Cardiac muscle cell (in vitro differentiated cells and primary cell): ENCODE data around the gene ST8SIA5. TPM values are rescaled to one million over a fixed set of nuclear protein-coding genes. Genes with fewer than 3 reads are reported as not detected.

Experiments
- DNase-seq, 2 donors: peaks; one replicate each; pipeline versions ENCODE4 v3.0.0 to v3.0.0-alpha.2; 2010 to 2017; ENCODE audit warnings: low read depth in 1 of 2, low spot score in 1 of 2
- H3K27ac ChIP-seq: fragments of 200-600 bp; sonication (generic); 2 replicates; pipeline ENCODE4 v1.5.1; 2016
- H3K27me3 ChIP-seq: fragments of 200-600 bp; sonication (generic); 2 replicates; pipeline ENCODE4 v1.6.0; 2016; ENCODE audit warnings: control low read depth
- H3K36me3 ChIP-seq: fragments of 200-600 bp; sonication (generic); 2 replicates; pipeline ENCODE4 v1.5.1; 2016; ENCODE audit warnings: control low read depth
- H3K4me1 ChIP-seq: fragments of 200-600 bp; sonication (generic); 2 replicates; pipeline ENCODE4 v1.8.1; 2017; ENCODE audit warnings: low read depth, mild to moderate bottlenecking, mixed run types
- H3K4me3 ChIP-seq: fragments of 200-600 bp; sonication (generic); 2 replicates; pipeline ENCODE4 v1.5.1; 2016; ENCODE audit warnings: mild to moderate bottlenecking
- H3K9me3 ChIP-seq: fragments of 200-600 bp; sonication (generic); 2 replicates; pipeline ENCODE4 v1.5.1; 2017; ENCODE audit warnings: low read depth, mild to moderate bottlenecking, control low read depth
- CTCF ChIP-seq: IDR thresholded peaks from 2 replicates; pipeline ENCODE4 v1.5.1; 2012; ENCODE audit warnings: low read depth, mild to moderate bottlenecking, low read length
- polyA plus RNA-seq: library from polyadenylated mRNA; unstranded; fragments of >200 nt; fragmentation: Nextera tagmentation; extraction: Ambion mirVana; gene quantifications from 2 replicates; pipeline ENCODE4 v1.2.1, GENCODE V29; 2016
- total RNA-seq: library from RNA; depleted of rRNA; stranded (reverse); fragments of >200 nt; gene quantifications from 2 replicates; pipeline ENCODE4 v1.2.3, GENCODE V29; 2016

ST8SIA5 gene
- total and polyA plus RNA-seq, 2 experiments from 2014 or later, result 0.83 TPM; not detected in 1

DNA sequence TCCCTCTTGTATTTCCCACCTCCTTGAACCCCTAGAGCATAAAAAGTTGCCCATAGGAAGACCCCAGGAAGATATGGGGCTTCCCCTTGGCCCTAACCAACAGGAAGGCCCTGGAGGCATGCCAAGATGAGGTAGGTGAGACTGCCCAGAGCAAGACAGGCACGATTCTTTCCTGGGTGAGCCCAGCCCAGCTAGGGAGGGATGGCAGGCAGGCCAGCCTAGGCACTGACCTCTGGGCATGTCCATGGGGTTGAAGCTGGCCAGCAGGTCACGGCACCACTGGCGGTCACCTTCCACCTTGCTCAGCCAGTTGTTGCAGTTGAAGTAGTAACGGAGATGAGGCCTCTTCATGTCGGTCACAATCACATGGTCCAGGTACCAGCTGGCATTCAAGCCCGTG, 117.5 kb downstream of the ST8SIA5 start:
- no peak for TF ChIP-seq CTCF
- no peak for DNase-seq
- Histone ChIP-seq H3K36me3 (no peaks in the 10 kb centered on the region), H3K4me1 (no peaks in the 10 kb centered on the region), H3K27ac (no peak overlapping the region), H3K9me3 (no peaks in the 10 kb centered on the region), H3K4me3 (no peak overlapping the region), H3K27me3 (no peaks in the 10 kb centered on the region)

DNA sequence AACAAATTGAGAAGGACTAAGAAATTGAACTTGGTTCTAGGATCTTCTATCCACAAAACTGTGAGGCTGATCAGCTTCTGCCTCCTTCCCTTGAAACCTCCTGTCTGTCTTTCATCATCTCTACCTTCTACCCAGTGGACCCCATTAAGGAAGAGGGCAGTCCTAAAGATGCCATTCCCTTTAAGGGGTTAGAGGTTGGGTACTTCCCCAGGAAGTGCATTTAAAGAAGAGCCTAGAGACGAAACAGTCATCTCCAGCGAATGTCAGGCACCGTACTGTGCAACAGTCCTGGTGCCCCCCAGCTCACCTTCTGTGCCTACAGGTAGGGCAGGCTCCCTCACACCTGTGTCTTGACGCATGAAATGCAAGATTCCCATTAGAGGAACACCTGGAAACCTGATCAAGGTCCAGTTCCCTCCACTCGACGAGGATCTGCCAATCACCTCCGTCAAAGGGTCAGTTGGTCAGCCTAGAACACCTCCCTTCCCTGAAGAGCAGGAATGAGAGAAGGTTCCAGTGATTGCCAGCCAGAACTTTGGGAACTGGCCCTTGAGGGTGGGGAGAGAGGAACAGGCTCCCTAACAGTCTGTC, 120.7 kb downstream of the ST8SIA5 start:
- Histone ChIP-seq H3K27me3 (no peaks in the 10 kb centered on the region), H3K27ac (no peak overlapping the region), H3K36me3 (no peaks in the 10 kb centered on the region), H3K4me1 (no peaks in the 10 kb centered on the region), H3K9me3 (no peaks in the 10 kb centered on the region), H3K4me3 (no peak overlapping the region)
- DNase-seq, result no peak
- no peak for TF ChIP-seq CTCF

DNA sequence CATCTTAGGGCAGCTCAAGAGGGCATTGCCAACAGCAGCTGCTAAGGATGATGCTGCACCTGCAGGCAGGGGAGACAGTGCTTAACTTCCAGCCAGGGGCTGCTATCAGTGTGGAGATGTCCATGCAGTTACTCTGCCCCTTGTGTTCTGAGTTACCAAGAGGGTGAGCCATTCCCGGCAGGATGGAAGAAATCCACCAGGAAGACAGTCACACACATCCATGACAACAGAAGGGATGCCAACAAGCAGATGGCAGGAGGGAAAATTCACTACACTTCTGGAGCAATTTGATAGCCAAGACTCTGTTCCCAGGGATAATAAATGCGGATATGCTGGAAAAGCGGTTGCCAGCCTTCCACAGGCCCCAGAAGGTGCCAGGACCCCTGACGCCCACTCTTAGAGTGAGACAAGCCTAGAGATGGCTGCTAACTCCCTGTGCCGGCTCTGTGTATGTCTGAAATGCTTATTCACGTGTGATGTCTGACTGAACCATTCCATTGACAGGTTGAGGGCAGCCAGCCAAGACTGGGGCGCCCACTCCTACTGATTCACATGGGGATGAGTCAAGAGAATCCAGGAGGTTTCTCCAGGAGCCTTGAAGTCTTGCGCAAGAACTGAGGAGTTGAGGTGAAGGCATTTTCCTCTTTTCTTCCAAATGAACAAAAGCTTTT, 124.3 kb downstream of the ST8SIA5 start:
- DNase-seq, result peak in 1 of 2 donors; percentile 17
- H3K4me3 ChIP-seq, result no peak overlapping the region
- no peaks in the 10 kb centered on the region for H3K36me3 ChIP-seq
- TF ChIP-seq CTCF, result no peak
- H3K4me1 ChIP-seq, result no peaks in the 10 kb centered on the region
- H3K27me3 ChIP-seq, result peaks cover 3% of the 10 kb centered on the region
- H3K27ac ChIP-seq, result no peak overlapping the region
- no peaks in the 10 kb centered on the region for H3K9me3 ChIP-seq

DNA sequence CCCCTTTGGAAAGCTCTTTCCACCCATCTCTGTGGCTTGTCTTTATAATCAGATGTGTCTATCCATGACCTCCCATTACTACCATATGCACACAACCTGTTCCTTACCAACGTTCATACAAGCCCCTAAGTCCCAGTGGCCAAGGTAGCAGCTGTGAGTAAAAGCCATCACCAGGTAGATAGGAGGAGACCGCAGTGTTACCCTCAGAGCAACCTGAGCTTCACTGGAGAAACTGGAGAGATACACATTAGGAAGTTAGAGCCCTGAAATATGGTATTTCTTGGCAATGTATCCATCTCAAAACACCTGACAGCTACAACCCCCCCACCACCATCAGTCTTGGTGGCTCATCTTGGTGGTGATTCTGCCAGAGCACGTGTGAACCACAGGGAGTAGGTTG, 125.9 kb downstream of the ST8SIA5 start:
- Histone ChIP-seq H3K9me3 (no peaks in the 10 kb centered on the region), H3K4me1 (peaks cover 1% of the 10 kb centered on the region)

GRCh38 chr18:46630160-46630559, 126.7 kb downstream of the ST8SIA5 start:
- Histone ChIP-seq H3K27ac (no peak overlapping the region), H3K36me3 (no peaks in the 10 kb centered on the region), H3K9me3 (no peaks in the 10 kb centered on the region), H3K4me3 (no peak overlapping the region), H3K4me1 (peaks cover 5% of the 10 kb centered on the region), H3K27me3 (peaks cover 3% of the 10 kb centered on the region)
- no peak for DNase-seq
- no peak for TF ChIP-seq CTCF

More for the DNA sequence above, 125.9 kb downstream of the ST8SIA5 start:
- Histone ChIP-seq H3K36me3 (no peaks in the 10 kb centered on the region), H3K27me3 (peaks cover 3% of the 10 kb centered on the region), H3K4me3 (no peak overlapping the region), H3K27ac (no peak overlapping the region)
- no peak for TF ChIP-seq CTCF
- no peak for DNase-seq
